Pancreas (tissue), 10 donors: ENCODE measurements around the gene GRIN2C. TPM values are rescaled to one million over a fixed set of nuclear protein-coding genes. Genes with fewer than 3 reads are reported as not detected.

ENCODE experiments used
- ATAC-seq, 4 donors: fragments of 200-7000 bp; cut with Tn5 transposase; one replicate each; pipeline versions ENCODE4 v1.8.0 to v1.9.1; 2020; ENCODE audit warnings: mild to moderate bottlenecking in 4 of 4, moderate library complexity in 4 of 4
- DNase-seq, 6 donors: peaks; one replicate each; pipeline ENCODE4 v3.0.0-alpha.2; 2020
- FAIRE-seq: peaks from 2 replicates; lab custom pipeline; 2012; peaks lifted over from hg19 to GRCh38; lab: Jason Lieb, UNC
- H3K27ac ChIP-seq, 4 donors: fragments of 200-600 bp; sonication (generic); 1 replicate in 3 of 4; 2 replicates in 1 of 4; pipeline versions ENCODE4 v1.5.0 to v1.8.0; 2020
- H3K27me3 ChIP-seq, 4 donors: fragments of 200-600 bp; one replicate each; pipeline ENCODE4 v1.8.0; 2021
- H3K36me3 ChIP-seq, 3 donors: fragments of 200-600 bp; sonication (generic) in 1 of 3; one replicate each; pipeline versions ENCODE4 v1.5.0 to v1.8.0; 2020 to 2021
- H3K4me1 ChIP-seq, 3 donors: fragments of 200-600 bp; one replicate each; pipeline ENCODE4 v1.8.0; 2021
- H3K4me3 ChIP-seq, 4 donors: fragments of 200-600 bp; sonication (generic) in 2 of 4; one replicate each; pipeline versions ENCODE4 v1.5.0 to v1.8.0; 2020 to 2021
- H3K9me3 ChIP-seq, 4 donors: fragments of 200-600 bp; one replicate each; pipeline ENCODE4 v1.8.0; 2021
- WGBS, 2 donors: extraction: QIAGEN DNeasy Blood & Tissue Kit; methylation state at CpG; one replicate each; pipeline ENCODE4 v1.1.7; 2013; 5-methylcytosine and 5-hydroxymethylcytosine counted together
- intact Hi-C, 3 donors: fragments of 100-400 bp; cut with DNase I; formaldehyde crosslinking; loops; one replicate each; pipeline versions ENCODE4 v1.11.1 to v1.14.2; 2022
- polyA plus RNA-seq, 2 donors: library from polyadenylated mRNA; stranded (reverse); fragments of 200-250 nt; gene quantifications; one replicate each; pipeline ENCODE4 v1.2.3, GENCODE V29; 2013
- total RNA-seq, 6 donors: library from RNA; stranded (reverse); fragmentation: NEBNext Ultra II Directional in 4 of 6; extraction: Animal tissue kit (Norgen Biotek cat#: 25700) in 4 of 6; gene quantifications; one replicate each; pipeline versions ENCODE4 v1.2.1 to v1.2.4, GENCODE V29; 2021 to 2023
- TF ChIP-seq, protein P1 (sequence below), 4 donors: fragments of 200-600 bp; sonication (generic) in 3 of 4; IDR thresholded peaks; one replicate each; pipeline versions ENCODE4 v1.5.0 to v1.8.0; 2021; ENCODE audit warnings: antibody characterized with exemption in 4 of 4
- donor health status: healthy with polysubstance abuse.
- donor health status: DM: no; HTN: no; CAD: no; lungs with moderate emphysema.
- donor health status: DM: no; HTN: no; CAD: no.
- donor health status: control.
- donor health status: control.
- donor health status: Bipolar disorder and iron deficiency.
- donor health status: DM: yes; HTN: yes; CAD: no.
- donor health status: DM: no; HTN: no; CAD: no.
- donor health status: DM: no; HTN: no; CAD: no.
- donor health status: DM: yes; HTN: yes; CAD: no.

GRIN2C gene
- total and polyA plus RNA-seq, 8 donors: 0.03 to 0.15 (median 0.09) TPM; not detected in 3

DNA sequence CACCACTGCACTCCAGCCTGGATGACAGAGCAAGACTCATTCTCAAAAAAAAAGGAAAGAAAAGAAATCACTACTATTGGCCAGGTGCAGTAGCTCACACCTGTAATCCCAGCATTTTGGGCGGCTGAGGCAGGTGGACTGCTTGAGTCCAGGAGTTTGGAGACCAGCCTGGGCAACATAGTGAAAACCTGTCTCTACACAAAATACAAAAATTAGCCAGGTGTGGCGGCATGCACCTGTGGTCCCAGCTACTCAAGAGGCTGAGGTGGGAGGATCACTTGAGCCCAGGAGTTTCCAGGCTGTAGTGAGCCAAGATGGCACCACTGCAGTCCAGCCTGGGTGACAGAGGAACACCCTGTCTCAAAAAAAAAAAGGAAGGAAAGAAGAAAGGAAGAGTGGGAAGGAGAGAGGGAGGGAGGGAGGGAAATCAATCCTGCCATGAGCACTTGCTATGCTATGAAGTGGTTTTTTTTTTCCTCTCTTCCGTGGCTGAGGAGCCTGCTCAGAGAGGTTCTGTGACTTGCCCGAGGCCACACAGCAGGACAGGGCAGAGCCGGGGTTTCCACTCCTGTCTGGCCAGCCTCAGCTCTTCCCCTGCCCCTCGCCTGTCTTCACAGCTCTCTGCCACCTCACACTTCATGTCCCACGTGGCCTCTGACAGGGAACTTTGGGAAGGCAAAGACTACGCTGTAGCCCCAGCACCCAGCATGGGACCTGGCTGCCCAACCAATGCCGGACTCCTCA lies 10.9 kb downstream of the GRIN2C start:
- WGBS, 2 donors: 64 to 67% methylated on average over 9 of the region's 9 CpGs

DNA sequence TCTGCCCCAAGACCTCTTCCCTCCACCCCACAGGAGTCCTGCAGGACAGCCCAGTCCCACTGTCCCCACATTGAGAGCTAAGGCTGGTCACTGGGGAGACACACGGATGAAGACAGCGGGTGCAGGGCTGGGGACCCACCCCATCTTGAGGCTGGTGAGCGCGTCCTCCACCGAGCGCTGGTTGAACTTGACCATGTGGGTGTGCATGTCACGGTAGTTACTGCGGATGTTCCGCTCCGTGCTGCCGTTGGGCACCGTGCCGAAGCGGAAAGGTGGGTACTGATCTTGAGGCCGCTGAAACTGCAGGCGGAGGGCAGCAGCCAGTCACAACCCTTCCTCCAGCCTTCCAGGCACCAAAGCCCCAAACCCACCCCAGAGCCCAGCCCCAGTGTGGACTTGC lies 13.1 kb downstream of the GRIN2C start:
- DNase-seq: no peak
- TF ChIP-seq, protein P1, sequence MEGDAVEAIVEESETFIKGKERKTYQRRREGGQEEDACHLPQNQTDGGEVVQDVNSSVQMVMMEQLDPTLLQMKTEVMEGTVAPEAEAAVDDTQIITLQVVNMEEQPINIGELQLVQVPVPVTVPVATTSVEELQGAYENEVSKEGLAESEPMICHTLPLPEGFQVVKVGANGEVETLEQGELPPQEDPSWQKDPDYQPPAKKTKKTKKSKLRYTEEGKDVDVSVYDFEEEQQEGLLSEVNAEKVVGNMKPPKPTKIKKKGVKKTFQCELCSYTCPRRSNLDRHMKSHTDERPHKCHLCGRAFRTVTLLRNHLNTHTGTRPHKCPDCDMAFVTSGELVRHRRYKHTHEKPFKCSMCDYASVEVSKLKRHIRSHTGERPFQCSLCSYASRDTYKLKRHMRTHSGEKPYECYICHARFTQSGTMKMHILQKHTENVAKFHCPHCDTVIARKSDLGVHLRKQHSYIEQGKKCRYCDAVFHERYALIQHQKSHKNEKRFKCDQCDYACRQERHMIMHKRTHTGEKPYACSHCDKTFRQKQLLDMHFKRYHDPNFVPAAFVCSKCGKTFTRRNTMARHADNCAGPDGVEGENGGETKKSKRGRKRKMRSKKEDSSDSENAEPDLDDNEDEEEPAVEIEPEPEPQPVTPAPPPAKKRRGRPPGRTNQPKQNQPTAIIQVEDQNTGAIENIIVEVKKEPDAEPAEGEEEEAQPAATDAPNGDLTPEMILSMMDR (IDR thresholded peaks at IDR 0.05): no peak
- intact Hi-C loops: no loop called here
- H3K27ac ChIP-seq: no peak overlapping the region
- no peak overlapping the region for H3K4me3 ChIP-seq
- peaks cover 0 to 6% (median 0%) of the 10 kb centered on the region in 4 donors for H3K27me3 ChIP-seq
- peaks cover 0 to 4% (median 0%) of the 10 kb centered on the region in 3 donors for H3K4me1 ChIP-seq
- FAIRE-seq: no peak
- no peaks in the 10 kb centered on the region for H3K9me3 ChIP-seq
- no peak for ATAC-seq
- WGBS, 2 donors: 94 to 95% methylated on average over 16 of the region's 16 CpGs
- no peaks in the 10 kb centered on the region for H3K36me3 ChIP-seq

More for the DNA sequence above, 10.9 kb downstream of the GRIN2C start:
- Histone ChIP-seq H3K4me1 (no peaks in the 10 kb centered on the region), H3K27ac (no peak overlapping the region), H3K9me3 (no peaks in the 10 kb centered on the region), H3K36me3 (no peaks in the 10 kb centered on the region), H3K4me3 (no peak overlapping the region), H3K27me3 (peaks cover 0 to 19% (median 3%) of the 10 kb centered on the region in 4 donors)
- ATAC-seq (no peak), DNase-seq (no peak), FAIRE-seq (no peak)
- TF ChIP-seq, protein P1 (IDR thresholded peaks at IDR 0.05): no peak
- intact Hi-C loops: no loop called here

DNA sequence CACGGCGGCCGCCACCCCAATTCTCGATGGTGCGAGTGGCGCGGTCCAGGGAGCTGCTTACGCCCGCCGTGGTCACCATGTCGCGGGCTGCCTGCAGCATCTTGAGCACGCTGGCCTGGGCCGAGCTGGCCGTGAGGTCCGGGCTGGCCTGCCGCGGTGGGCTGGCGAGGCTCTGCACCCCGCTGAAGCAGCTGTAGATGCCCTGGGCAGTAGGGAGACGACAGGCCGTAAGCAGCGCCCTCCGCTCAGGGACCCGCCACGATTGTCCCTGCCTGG lies 16.4 kb downstream of the GRIN2C start:
- Histone ChIP-seq H3K36me3 (no peaks in the 10 kb centered on the region), H3K4me3 (peak overlapping the region in 2 of 4 donors; percentile 32 to 50), H3K27ac (no peak overlapping the region), H3K4me1 (peaks cover 0 to 4% (median 0%) of the 10 kb centered on the region in 3 donors), H3K27me3 (no peaks in the 10 kb centered on the region), H3K9me3 (no peaks in the 10 kb centered on the region)
- no peak for FAIRE-seq
- no peak for DNase-seq
- no peak for ATAC-seq
- intact Hi-C loops: no loop called here
- TF ChIP-seq, protein P1 (IDR thresholded peaks at IDR 0.05): no peak
- WGBS, 2 donors: 42 to 43% methylated on average over 21 to 26 of the region's 26 CpGs

DNA sequence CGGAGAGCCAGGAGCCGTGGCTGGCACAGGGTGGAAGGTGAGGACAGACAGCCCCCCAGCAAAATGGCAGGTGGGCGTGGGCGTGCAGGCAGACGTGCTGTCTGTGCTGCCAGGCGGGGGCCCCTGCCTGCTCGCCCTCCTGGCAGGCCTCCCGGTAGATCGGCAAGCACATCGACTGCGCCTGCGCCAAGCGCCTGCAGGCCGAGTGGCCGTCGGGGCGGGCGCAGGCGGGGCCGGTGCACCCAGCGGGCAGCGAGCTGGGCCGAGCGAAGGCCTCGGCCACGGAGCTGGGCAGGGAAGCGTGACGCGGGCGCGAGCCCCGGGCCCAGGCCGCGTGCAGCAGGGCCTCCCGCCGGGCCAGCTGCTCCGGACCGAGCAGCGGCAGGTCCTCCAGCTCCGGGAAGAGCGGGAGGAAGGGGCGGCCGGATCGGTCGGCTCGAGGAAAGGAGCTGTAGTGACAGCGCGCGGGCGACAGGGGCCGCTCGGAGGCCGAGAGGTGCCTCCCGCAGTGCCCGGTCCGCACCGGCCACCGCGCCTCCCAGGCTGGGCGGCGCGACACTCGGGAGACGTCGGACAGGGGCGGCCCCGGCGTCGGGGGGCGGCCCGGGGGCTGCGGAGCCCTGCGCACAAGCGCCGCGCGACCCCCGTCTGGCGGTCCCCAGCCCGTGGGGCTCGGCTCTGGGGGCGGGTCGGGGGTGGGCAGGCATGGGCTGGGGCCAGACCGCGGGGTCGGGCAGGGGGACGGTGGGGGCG lies 16.9 kb downstream of the GRIN2C start:
- TF ChIP-seq, protein P1 (IDR thresholded peaks at IDR 0.05): peak; percentile 38 to 54 (median 48)
- no peaks in the 10 kb centered on the region for H3K27me3 ChIP-seq
- intact Hi-C loops: no loop called here
- peak overlapping the region; percentile 7 to 50 (median 22) for H3K4me3 ChIP-seq
- peak; percentile 89 to 94 (median 92) for ATAC-seq
- H3K36me3 ChIP-seq: no peaks in the 10 kb centered on the region
- no peak overlapping the region for H3K27ac ChIP-seq
- peak; percentile 69 to 92 (median 78) for DNase-seq
- no peaks in the 10 kb centered on the region for H3K9me3 ChIP-seq
- 2% methylated on average over 24 to 88 of the region's 88 CpGs for WGBS, 2 donors
- peaks cover 0 to 4% (median 0%) of the 10 kb centered on the region in 3 donors for H3K4me1 ChIP-seq
- FAIRE-seq: no peak
